NCI-H2196 (cell line): ENCODE measurements around the gene TMEM256.

Source experiments
- DNase-seq: peaks from one replicate; lab custom pipeline; 2025; ENCODE audit not compliant: unreplicated experiment; lab: John Stamatoyannopoulos, UW

The TMEM256 gene

GRCh38 chr17:7403977-7404736 lies at the start of gene TMEM256:
TSS of gene TMEM256 (minus strand) at chr17:7404097. CDS start at chr17:7404084, 13 bp downstream.
- DNase-seq, result peak; percentile 87

- DNase-seq, result no peak
Measured at GRCh38 chr17:7448461-7448860, 44.6 kb upstream of the TMEM256 start.

GRCh38 chr17:7445619-7445968 lies 41.7 kb upstream of the TMEM256 start:
- peak; percentile 63 for DNase-seq

GRCh38 chr17:7444682-7445618 lies 41.1 kb upstream of the TMEM256 start, which contains the start of gene CHRNB1:
TSS of gene CHRNB1 (plus strand) at chr17:7445061. CDS start at chr17:7445128, 67 bp downstream.
- peak; percentile 68 for DNase-seq

- DNase-seq, result no peak
Measured at GRCh38 chr17:7443499-7444485, 39.9 kb upstream of the TMEM256 start.

- DNase-seq, result no peak
Measured at GRCh38 chr17:7442142-7442541, 38.2 kb upstream of the TMEM256 start.

- DNase-seq, result no peak
Measured at GRCh38 chr17:7441266-7441665, 37.4 kb upstream of the TMEM256 start.

- DNase-seq, result no peak
Measured at GRCh38 chr17:7440834-7441195, 36.9 kb upstream of the TMEM256 start.

- peak; percentile 4 for DNase-seq
Measured at GRCh38 chr17:7440113-7440833, 36.4 kb upstream of the TMEM256 start.

- DNase-seq, result no peak
Measured at GRCh38 chr17:7439462-7440112, 35.7 kb upstream of the TMEM256 start, which contains the start of gene FGF11. TSS of gene FGF11 (plus strand) at chr17:7439512. CDS start at chr17:7439621, 109 bp downstream.

- DNase-seq, result no peak
Measured at GRCh38 chr17:7438656-7439460, 35.0 kb upstream of the TMEM256 start.

- DNase-seq, result no peak
Measured at GRCh38 chr17:7437950-7438614, 34.2 kb upstream of the TMEM256 start.

- DNase-seq, result no peak
Measured at GRCh38 chr17:7437369-7437863, 33.5 kb upstream of the TMEM256 start.

- peak; percentile 81 for DNase-seq
Measured at GRCh38 chr17:7436556-7437368, 32.9 kb upstream of the TMEM256 start.

- peak; percentile 12 for DNase-seq
Measured at GRCh38 chr17:7435676-7436555, 32.0 kb upstream of the TMEM256 start.

- DNase-seq, result no peak
Measured at GRCh38 chr17:7432296-7432695, 28.4 kb upstream of the TMEM256 start.
